Measurements from ENCODE around the gene CLGN.

CLGN gene

GRCh38 chr4:140367738-140368137 lies 59.7 kb downstream of the CLGN start:
- no peak for DNase-seq (ENCODE audit: low spot score)
- in situ Hi-C loops (cut with MboI; ENCODE audit: low sequenced_read_pairs, unreplicated experiment): loop anchor here (25.0 kb wide), 1 partner anchor 245 kb away; no protein-coding TSS in a partner anchor

GRCh38 chr4:140363558-140363957 lies 63.9 kb downstream of the CLGN start:
- in situ Hi-C loops (cut with MboI; ENCODE audit: low sequenced_read_pairs, unreplicated experiment): loop anchor here (25.0 kb wide), 1 partner anchor 249 kb away; no protein-coding TSS in a partner anchor
- DNase-seq (ENCODE audit: low spot score): no peak
- TF ChIP-seq, protein P1, sequence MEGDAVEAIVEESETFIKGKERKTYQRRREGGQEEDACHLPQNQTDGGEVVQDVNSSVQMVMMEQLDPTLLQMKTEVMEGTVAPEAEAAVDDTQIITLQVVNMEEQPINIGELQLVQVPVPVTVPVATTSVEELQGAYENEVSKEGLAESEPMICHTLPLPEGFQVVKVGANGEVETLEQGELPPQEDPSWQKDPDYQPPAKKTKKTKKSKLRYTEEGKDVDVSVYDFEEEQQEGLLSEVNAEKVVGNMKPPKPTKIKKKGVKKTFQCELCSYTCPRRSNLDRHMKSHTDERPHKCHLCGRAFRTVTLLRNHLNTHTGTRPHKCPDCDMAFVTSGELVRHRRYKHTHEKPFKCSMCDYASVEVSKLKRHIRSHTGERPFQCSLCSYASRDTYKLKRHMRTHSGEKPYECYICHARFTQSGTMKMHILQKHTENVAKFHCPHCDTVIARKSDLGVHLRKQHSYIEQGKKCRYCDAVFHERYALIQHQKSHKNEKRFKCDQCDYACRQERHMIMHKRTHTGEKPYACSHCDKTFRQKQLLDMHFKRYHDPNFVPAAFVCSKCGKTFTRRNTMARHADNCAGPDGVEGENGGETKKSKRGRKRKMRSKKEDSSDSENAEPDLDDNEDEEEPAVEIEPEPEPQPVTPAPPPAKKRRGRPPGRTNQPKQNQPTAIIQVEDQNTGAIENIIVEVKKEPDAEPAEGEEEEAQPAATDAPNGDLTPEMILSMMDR (IDR thresholded peaks at IDR 0.05; ENCODE audit: borderline replicate concordance, control extremely low read depth, extremely low read depth, insufficient read depth, missing control alignments): no peak

More at GRCh38 chr4:140367738-140368137, 59.7 kb downstream of the CLGN start:
- TF ChIP-seq, protein P1 (IDR thresholded peaks at IDR 0.05; ENCODE audit: borderline replicate concordance, control extremely low read depth, extremely low read depth, insufficient read depth, missing control alignments): no peak

DNA sequence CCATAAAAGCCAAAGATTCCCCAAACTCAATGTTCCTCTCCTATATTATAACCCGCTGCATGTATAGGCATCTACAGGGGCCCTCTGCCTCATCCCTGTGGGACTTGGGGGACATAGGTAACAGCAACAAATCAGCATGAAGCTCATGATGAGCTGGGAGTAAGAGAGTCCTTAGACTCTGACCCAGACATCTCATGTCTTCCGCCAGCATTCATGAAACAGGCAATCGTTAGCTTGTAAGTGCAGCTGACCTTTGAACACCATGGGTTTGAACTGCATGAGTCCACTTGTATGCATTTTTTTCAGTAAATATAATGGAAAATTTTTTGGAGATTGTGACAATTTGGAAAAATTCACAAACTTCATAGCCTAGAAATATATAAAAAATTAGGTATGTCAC lies 64.4 kb downstream of the CLGN start:
- DNase-seq (ENCODE audit: low spot score): no peak
- in situ Hi-C loops (cut with MboI; ENCODE audit: low sequenced_read_pairs, unreplicated experiment): loop anchor here (25.0 kb wide), 1 partner anchor 249 kb away; no protein-coding TSS in a partner anchor
- TF ChIP-seq, protein P1 (IDR thresholded peaks at IDR 0.05; ENCODE audit: borderline replicate concordance, control extremely low read depth, extremely low read depth, insufficient read depth, missing control alignments): no peak

GRCh38 chr4:140361099-140361498 lies 66.3 kb downstream of the CLGN start:
- in situ Hi-C loops (cut with MboI; ENCODE audit: low sequenced_read_pairs, unreplicated experiment): loop anchor here (25.0 kb wide), 1 partner anchor 251 kb away; no protein-coding TSS in a partner anchor
- DNase-seq (ENCODE audit: low spot score): no peak
- TF ChIP-seq, protein P1 (IDR thresholded peaks at IDR 0.05; ENCODE audit: borderline replicate concordance, control extremely low read depth, extremely low read depth, insufficient read depth, missing control alignments): no peak

DNA sequence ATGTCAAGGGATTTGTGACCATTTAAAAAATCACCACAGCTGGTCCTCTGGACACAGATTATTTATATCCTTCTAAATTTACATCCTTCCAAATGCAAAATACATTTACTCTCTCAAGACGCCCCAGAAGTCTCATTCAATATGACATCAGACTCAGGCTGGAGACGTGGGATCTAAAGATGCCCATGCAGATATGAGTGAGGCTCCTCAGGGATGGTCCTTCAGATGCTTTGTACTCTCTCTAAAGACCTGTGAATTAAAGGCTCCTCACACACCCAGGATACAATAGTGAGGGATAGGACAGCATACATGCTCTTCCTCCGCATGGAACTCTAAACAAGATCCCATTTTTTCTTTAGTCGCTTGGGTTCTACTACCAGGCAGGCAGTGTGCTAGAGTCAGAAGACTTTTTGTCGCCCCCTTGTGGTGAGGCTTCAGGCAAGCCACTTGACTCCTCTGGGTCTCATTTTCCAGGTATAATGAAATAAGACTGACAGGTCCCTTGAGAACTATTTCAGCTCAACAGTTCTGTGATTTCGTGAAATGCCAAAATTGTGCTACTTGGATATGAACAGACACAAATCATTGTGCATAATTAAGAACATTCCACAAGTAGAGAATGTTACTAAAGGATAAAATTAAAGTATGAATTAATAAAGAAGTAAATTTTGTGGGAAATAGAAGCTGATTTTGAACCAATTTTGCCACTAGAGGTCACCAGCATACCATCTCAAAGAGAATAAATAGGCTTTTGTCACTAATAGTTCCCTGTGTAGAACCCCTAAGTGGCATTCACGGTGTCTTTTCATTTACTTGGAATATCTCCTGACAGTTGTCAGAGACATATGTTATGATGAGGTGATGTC lies 67.7 kb downstream of the CLGN start:
- DNase-seq (ENCODE audit: low spot score): peak; percentile 53
- TF ChIP-seq, protein P1 (IDR thresholded peaks at IDR 0.05; ENCODE audit: borderline replicate concordance, control extremely low read depth, extremely low read depth, insufficient read depth, missing control alignments): peak; percentile 65
- in situ Hi-C loops (cut with MboI; ENCODE audit: low sequenced_read_pairs, unreplicated experiment): loop anchor here (10.0 to 25.0 kb wide), 2 partner anchors 253 to 505 kb away; no protein-coding TSS in a partner anchor

- DNase-seq (ENCODE audit: low spot score): no peak
- in situ Hi-C loops (cut with MboI; ENCODE audit: low sequenced_read_pairs, unreplicated experiment): loop anchor here (10.0 to 25.0 kb wide), 2 partner anchors 254 to 507 kb away; no protein-coding TSS in a partner anchor
- TF ChIP-seq, protein P1 (IDR thresholded peaks at IDR 0.05; ENCODE audit: borderline replicate concordance, control extremely low read depth, extremely low read depth, insufficient read depth, missing control alignments): no peak
Measured at GRCh38 chr4:140358281-140358680, 69.2 kb downstream of the CLGN start.
